Measurements from ENCODE around the gene ATG4D. TPM values are rescaled to one million over a fixed set of nuclear protein-coding genes. Genes with fewer than 3 reads are reported as not detected.

Gene ATG4D
- total RNA-seq, 1 donor from 2014 or later = 52.6 TPM

GRCh38 chr19:10586396-10586795 is 42.7 kb downstream of the ATG4D start:
- H3K36me3 Mint-ChIP-seq (ENCODE audit: insufficient read depth) = peaks cover 1% of the 10 kb centered on the region
- H3K27ac Mint-ChIP-seq = peak overlapping the region; percentile 90
- no peak for DNase-seq (ENCODE audit: low spot score, unreplicated experiment)
- H3K4me1 Mint-ChIP-seq (ENCODE audit: low read depth) = peaks cover 8% of the 10 kb centered on the region
- H3K9me3 Mint-ChIP-seq (ENCODE audit: low read depth) = peaks cover 5% of the 10 kb centered on the region
- TF ChIP-seq CTCF (IDR thresholded peaks at IDR 0.05; ENCODE audit: unreplicated experiment) = no peak
- H3K27me3 Mint-ChIP-seq = peaks cover 8% of the 10 kb centered on the region
- peak overlapping the region; percentile 93 for H3K4me3 Mint-ChIP-seq (ENCODE audit: low read depth)

- Mint-ChIP-seq H3K27ac (peak within 1 kb of the TSS; percentile 90), H3K36me3 (ENCODE audit: insufficient read depth) (peaks cover 1% of the 10 kb centered on the region), H3K27me3 (peaks cover 8% of the 10 kb centered on the region), H3K9me3 (ENCODE audit: low read depth) (peaks cover 5% of the 10 kb centered on the region), H3K4me1 (ENCODE audit: low read depth) (peaks cover 8% of the 10 kb centered on the region), H3K4me3 (ENCODE audit: low read depth) (peak within 1 kb of the TSS; percentile 93)
- DNase-seq (ENCODE audit: low spot score, unreplicated experiment) = peak; percentile 50
- TF ChIP-seq CTCF (IDR thresholded peaks at IDR 0.05; ENCODE audit: unreplicated experiment) = no peak
Measured at GRCh38 chr19:10587022-10587838, 43.5 kb downstream of the ATG4D start, which contains the start of gene AP1M2. TSS of gene AP1M2 (minus strand) at chr19:10587312. CDS start at chr19:10587231, 81 bp downstream.

GRCh38 chr19:10587839-10588150 is 44.1 kb downstream of the ATG4D start:
- Mint-ChIP-seq H3K27me3 (peaks cover 8% of the 10 kb centered on the region), H3K27ac (peak overlapping the region; percentile 53), H3K9me3 (ENCODE audit: low read depth) (peaks cover 5% of the 10 kb centered on the region), H3K4me1 (ENCODE audit: low read depth) (peaks cover 8% of the 10 kb centered on the region), H3K4me3 (ENCODE audit: low read depth) (peak overlapping the region; percentile 93), H3K36me3 (ENCODE audit: insufficient read depth) (peaks cover 1% of the 10 kb centered on the region)
- DNase-seq (ENCODE audit: low spot score, unreplicated experiment) = no peak
- no peak for TF ChIP-seq CTCF (IDR thresholded peaks at IDR 0.05; ENCODE audit: unreplicated experiment)

- Mint-ChIP-seq H3K4me1 (ENCODE audit: low read depth) (no peaks in the 10 kb centered on the region), H3K27me3 (peaks cover 8% of the 10 kb centered on the region), H3K27ac (no peak overlapping the region), H3K9me3 (ENCODE audit: low read depth) (no peaks in the 10 kb centered on the region), H3K36me3 (ENCODE audit: insufficient read depth) (no peaks in the 10 kb centered on the region), H3K4me3 (ENCODE audit: low read depth) (no peak overlapping the region)
- no peak for DNase-seq (ENCODE audit: low spot score, unreplicated experiment)
- no peak for TF ChIP-seq CTCF (IDR thresholded peaks at IDR 0.05; ENCODE audit: unreplicated experiment)
Measured at GRCh38 chr19:10593148-10593547, 49.4 kb downstream of the ATG4D start.

DNA sequence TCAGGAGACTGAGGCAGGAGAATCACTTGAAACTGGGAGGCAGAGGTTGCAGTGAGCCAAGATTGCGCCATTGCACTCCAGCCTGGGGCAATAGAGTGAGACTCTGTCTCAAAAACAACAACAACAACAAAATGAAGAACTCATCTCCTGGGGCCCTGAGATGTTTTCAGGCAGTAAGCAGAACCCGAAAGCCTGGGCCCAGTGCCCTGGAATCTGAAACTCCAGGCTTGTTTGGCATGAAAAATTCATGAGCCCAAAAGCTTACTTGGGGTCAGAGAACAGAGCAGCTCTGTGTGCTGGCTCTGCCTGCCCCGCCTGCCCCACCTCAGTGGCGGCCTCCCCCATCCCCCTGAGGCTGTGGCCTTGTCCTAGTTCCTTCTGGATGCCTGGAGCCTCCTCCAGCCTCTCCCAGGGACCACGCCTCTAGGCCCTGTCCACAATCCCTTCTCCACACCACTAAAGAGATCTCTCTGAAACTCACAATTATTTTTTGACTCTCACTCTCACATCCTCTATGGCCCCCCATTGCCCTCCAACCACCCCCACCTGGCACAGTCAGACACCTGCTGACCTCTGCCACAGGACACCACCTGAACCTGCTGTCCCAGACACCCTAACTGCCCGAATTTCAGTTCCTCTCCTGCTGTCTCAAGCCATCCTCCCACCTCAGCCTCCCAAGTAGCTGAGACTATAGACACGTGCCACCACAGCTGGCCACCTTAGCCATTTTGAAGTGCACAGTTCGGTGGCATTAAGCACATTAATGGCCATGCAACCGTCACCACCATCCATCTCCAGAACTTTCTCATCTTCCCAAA is 50.3 kb downstream of the ATG4D start:
- Mint-ChIP-seq H3K9me3 (ENCODE audit: low read depth) (no peaks in the 10 kb centered on the region), H3K4me1 (ENCODE audit: low read depth) (no peaks in the 10 kb centered on the region), H3K36me3 (ENCODE audit: insufficient read depth) (no peaks in the 10 kb centered on the region), H3K27me3 (peaks cover 8% of the 10 kb centered on the region), H3K27ac (peak overlapping the region; percentile 10), H3K4me3 (ENCODE audit: low read depth) (no peak overlapping the region)
- no peak for DNase-seq (ENCODE audit: low spot score, unreplicated experiment)
- TF ChIP-seq CTCF (IDR thresholded peaks at IDR 0.05; ENCODE audit: unreplicated experiment) = no peak

Data from progenitor cell of endocrine pancreas (in vitro differentiated cells).